H1 (cell line): ENCODE results near the gene MYO5B. TPM values are rescaled to one million over a fixed set of nuclear protein-coding genes. Genes with fewer than 3 reads are reported as not detected.

Experiments used
- CREB1 ChIP-seq: IDR thresholded peaks from 2 replicates; pipeline ENCODE4 v1.6.1; 2012; ENCODE audit warnings: inconsistent platforms
- NANOG ChIP-seq: IDR thresholded peaks from 2 replicates; pipeline ENCODE4 v1.6.1; 2011; ENCODE audit warnings: low read length, low read depth, mild to moderate bottlenecking, inconsistent platforms; ENCODE audit not compliant: insufficient read depth, poor library complexity, severe bottlenecking
- POLR2A ChIP-seq, 2 experiments: IDR thresholded peaks; 1 replicate in 1 of 2; 2 replicates in 1 of 2; pipeline ENCODE4 v1.6.1; 2011; ENCODE audit warnings: low read depth in 2 of 2, low read length in 2 of 2, mild to moderate bottlenecking in 2 of 2; ENCODE audit errors: control extremely low read depth in 1 of 2
- SUZ12 ChIP-seq: fragments of 200-600 bp; sonication (generic); IDR thresholded peaks from 2 replicates; pipeline ENCODE4 v1.6.1; 2012; ENCODE audit warnings: mild to moderate bottlenecking, inconsistent platforms, low read length, moderate library complexity, mixed read lengths
- polyA plus RNA-seq, 7 experiments: library from polyadenylated mRNA; depleted of rRNA in 3 of 7; stranded (reverse) in 5 of 7; unstranded in 2 of 7; fragments of >200 nt in 5 of 7; fragments of 200-250 nt in 2 of 7; gene quantifications; 1 replicate in 5 of 7; 2 replicates in 1 of 7; 4 replicates in 1 of 7; pipeline versions ENCODE4 v1.2.1 to v1.2.3, GENCODE V29; 2011 to 2013; ENCODE audit warnings: missing spikeins in 2 of 7, mixed read lengths in 2 of 7
- total RNA-seq: library from RNA; stranded (reverse); fragmentation: NEBNext Ultra II Directional; extraction: Animal tissue kit (Norgen Biotek cat#: 25700); gene quantifications from 2 replicates; pipeline ENCODE4 v1.2.1, GENCODE V29; 2021
- TF ChIP-seq, protein P1 (sequence below): fragments of 300-600 bp; sonication (generic); IDR thresholded peaks from 2 replicates; pipeline ENCODE4 v1.7.1; 2012; ENCODE audit warnings: low read length, moderate library complexity, mild to moderate bottlenecking, inconsistent platforms; ENCODE audit not compliant: insufficient replicate concordance
- TF ChIP-seq, protein P2 (sequence below): IDR thresholded peaks from 2 replicates; pipeline ENCODE4 v1.6.1; 2011; ENCODE audit warnings: low read depth, mild to moderate bottlenecking, low read length; ENCODE audit not compliant: insufficient read depth

The MYO5B gene
- total and polyA plus RNA-seq, 2 of the 8 experiments (the other 6 are each of a cell fraction or from before 2014, with no cell fraction given), result 6.4 to 7.7 TPM

DNA sequence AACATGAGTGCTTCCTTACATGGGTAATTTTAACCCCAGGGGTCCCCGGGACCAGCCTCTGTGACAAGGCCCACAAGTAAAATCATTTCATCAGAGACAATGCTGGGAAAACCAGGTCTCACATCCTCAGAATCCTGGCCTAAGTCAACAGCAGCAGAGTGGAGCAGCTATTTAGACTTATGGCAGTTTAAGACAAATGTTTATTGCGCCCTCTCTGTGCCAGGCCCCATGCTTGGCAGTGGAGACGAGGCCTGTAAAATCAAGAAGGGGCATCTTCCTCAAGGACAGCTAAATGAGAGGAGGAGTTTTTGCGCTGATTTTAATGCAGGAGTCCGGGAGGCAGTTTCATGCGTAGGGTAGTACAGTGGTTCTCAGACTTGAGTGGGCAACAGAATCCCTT, 325.6 kb downstream of the MYO5B start (continued):
- TF ChIP-seq, protein P1, sequence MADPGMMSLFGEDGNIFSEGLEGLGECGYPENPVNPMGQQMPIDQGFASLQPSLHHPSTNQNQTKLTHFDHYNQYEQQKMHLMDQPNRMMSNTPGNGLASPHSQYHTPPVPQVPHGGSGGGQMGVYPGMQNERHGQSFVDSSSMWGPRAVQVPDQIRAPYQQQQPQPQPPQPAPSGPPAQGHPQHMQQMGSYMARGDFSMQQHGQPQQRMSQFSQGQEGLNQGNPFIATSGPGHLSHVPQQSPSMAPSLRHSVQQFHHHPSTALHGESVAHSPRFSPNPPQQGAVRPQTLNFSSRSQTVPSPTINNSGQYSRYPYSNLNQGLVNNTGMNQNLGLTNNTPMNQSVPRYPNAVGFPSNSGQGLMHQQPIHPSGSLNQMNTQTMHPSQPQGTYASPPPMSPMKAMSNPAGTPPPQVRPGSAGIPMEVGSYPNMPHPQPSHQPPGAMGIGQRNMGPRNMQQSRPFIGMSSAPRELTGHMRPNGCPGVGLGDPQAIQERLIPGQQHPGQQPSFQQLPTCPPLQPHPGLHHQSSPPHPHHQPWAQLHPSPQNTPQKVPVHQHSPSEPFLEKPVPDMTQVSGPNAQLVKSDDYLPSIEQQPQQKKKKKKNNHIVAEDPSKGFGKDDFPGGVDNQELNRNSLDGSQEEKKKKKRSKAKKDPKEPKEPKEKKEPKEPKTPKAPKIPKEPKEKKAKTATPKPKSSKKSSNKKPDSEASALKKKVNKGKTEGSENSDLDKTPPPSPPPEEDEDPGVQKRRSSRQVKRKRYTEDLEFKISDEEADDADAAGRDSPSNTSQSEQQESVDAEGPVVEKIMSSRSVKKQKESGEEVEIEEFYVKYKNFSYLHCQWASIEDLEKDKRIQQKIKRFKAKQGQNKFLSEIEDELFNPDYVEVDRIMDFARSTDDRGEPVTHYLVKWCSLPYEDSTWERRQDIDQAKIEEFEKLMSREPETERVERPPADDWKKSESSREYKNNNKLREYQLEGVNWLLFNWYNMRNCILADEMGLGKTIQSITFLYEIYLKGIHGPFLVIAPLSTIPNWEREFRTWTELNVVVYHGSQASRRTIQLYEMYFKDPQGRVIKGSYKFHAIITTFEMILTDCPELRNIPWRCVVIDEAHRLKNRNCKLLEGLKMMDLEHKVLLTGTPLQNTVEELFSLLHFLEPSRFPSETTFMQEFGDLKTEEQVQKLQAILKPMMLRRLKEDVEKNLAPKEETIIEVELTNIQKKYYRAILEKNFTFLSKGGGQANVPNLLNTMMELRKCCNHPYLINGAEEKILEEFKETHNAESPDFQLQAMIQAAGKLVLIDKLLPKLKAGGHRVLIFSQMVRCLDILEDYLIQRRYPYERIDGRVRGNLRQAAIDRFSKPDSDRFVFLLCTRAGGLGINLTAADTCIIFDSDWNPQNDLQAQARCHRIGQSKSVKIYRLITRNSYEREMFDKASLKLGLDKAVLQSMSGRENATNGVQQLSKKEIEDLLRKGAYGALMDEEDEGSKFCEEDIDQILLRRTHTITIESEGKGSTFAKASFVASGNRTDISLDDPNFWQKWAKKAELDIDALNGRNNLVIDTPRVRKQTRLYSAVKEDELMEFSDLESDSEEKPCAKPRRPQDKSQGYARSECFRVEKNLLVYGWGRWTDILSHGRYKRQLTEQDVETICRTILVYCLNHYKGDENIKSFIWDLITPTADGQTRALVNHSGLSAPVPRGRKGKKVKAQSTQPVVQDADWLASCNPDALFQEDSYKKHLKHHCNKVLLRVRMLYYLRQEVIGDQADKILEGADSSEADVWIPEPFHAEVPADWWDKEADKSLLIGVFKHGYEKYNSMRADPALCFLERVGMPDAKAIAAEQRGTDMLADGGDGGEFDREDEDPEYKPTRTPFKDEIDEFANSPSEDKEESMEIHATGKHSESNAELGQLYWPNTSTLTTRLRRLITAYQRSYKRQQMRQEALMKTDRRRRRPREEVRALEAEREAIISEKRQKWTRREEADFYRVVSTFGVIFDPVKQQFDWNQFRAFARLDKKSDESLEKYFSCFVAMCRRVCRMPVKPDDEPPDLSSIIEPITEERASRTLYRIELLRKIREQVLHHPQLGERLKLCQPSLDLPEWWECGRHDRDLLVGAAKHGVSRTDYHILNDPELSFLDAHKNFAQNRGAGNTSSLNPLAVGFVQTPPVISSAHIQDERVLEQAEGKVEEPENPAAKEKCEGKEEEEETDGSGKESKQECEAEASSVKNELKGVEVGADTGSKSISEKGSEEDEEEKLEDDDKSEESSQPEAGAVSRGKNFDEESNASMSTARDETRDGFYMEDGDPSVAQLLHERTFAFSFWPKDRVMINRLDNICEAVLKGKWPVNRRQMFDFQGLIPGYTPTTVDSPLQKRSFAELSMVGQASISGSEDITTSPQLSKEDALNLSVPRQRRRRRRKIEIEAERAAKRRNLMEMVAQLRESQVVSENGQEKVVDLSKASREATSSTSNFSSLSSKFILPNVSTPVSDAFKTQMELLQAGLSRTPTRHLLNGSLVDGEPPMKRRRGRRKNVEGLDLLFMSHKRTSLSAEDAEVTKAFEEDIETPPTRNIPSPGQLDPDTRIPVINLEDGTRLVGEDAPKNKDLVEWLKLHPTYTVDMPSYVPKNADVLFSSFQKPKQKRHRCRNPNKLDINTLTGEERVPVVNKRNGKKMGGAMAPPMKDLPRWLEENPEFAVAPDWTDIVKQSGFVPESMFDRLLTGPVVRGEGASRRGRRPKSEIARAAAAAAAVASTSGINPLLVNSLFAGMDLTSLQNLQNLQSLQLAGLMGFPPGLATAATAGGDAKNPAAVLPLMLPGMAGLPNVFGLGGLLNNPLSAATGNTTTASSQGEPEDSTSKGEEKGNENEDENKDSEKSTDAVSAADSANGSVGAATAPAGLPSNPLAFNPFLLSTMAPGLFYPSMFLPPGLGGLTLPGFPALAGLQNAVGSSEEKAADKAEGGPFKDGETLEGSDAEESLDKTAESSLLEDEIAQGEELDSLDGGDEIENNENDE, result no peak
- TF ChIP-seq POLR2A (IDR thresholded peaks at IDR 0.05; ENCODE audit: control extremely low read depth in 1 of 2, low read depth in 2 of 2, low read length in 2 of 2) (no peak), CREB1 (no peak), SUZ12 (no peak), NANOG (no peak)
- TF ChIP-seq, protein P2, sequence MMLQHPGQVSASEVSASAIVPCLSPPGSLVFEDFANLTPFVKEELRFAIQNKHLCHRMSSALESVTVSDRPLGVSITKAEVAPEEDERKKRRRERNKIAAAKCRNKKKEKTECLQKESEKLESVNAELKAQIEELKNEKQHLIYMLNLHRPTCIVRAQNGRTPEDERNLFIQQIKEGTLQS, result no peak
